Muscle layer of duodenum (tissue), 2 donors: ENCODE measurements around the gene SFRP2.

ENCODE experiments used
- H3K27ac ChIP-seq: one replicate; pipeline ENCODE4 v1.7.0; 2013; ENCODE audit warnings: mild to moderate bottlenecking, low read length
- H3K27me3 ChIP-seq: one replicate; pipeline ENCODE4 v1.7.0; 2013; ENCODE audit warnings: low read depth, mild to moderate bottlenecking, control low read depth, low read length
- H3K36me3 ChIP-seq, 2 donors: one replicate each; pipeline ENCODE4 v1.7.0; 2013; ENCODE audit warnings: low read length in 2 of 2, control low read depth in 1 of 2, mild to moderate bottlenecking in 1 of 2; ENCODE audit not compliant: insufficient read depth in 2 of 2, control insufficient read depth in 1 of 2
- H3K4me1 ChIP-seq, 2 donors: one replicate each; pipeline ENCODE4 v1.7.0; 2013; ENCODE audit warnings: low read length in 2 of 2, mild to moderate bottlenecking in 2 of 2, control low read depth in 1 of 2, moderate library complexity in 1 of 2; ENCODE audit not compliant: insufficient read depth in 2 of 2, control insufficient read depth in 1 of 2
- H3K4me3 ChIP-seq, 2 donors: one replicate each; pipeline ENCODE4 v1.7.0; 2013; ENCODE audit warnings: low read length in 2 of 2, low read depth in 1 of 2, mild to moderate bottlenecking in 1 of 2
- H3K9me3 ChIP-seq, 2 donors: one replicate each; pipeline ENCODE4 v1.7.0; 2013; ENCODE audit warnings: low read length in 2 of 2, control low read depth in 1 of 2, mild to moderate bottlenecking in 1 of 2; ENCODE audit not compliant: control insufficient read depth in 1 of 2
- donor health status: healthy.

Gene SFRP2

GRCh38 chr4:153817466-153817865 is 28.6 kb upstream of the SFRP2 start:
- no peaks in the 10 kb centered on the region for H3K4me1 ChIP-seq
- H3K27me3 ChIP-seq, result no peaks in the 10 kb centered on the region
- no peak overlapping the region for H3K4me3 ChIP-seq
- no peak overlapping the region for H3K27ac ChIP-seq
- H3K36me3 ChIP-seq, result no peaks in the 10 kb centered on the region
- H3K9me3 ChIP-seq, result peaks cover 0 to 3% of the 10 kb centered on the region in 2 donors

GRCh38 chr4:153816542-153816941 is 27.7 kb upstream of the SFRP2 start:
- Histone ChIP-seq H3K27ac (no peak overlapping the region), H3K4me1 (no peaks in the 10 kb centered on the region), H3K4me3 (no peak overlapping the region), H3K27me3 (no peaks in the 10 kb centered on the region), H3K36me3 (no peaks in the 10 kb centered on the region), H3K9me3 (peaks cover 0 to 3% of the 10 kb centered on the region in 2 donors)

GRCh38 chr4:153814789-153815188 is 25.9 kb upstream of the SFRP2 start:
- no peak overlapping the region for H3K4me3 ChIP-seq
- no peaks in the 10 kb centered on the region for H3K27me3 ChIP-seq

GRCh38 chr4:153809916-153810810 is 21.3 kb upstream of the SFRP2 start:
- no peak overlapping the region for H3K4me3 ChIP-seq
- H3K4me1 ChIP-seq, result no peaks in the 10 kb centered on the region
- H3K27me3 ChIP-seq, result no peaks in the 10 kb centered on the region
- H3K9me3 ChIP-seq, result no peaks in the 10 kb centered on the region
- no peaks in the 10 kb centered on the region for H3K36me3 ChIP-seq
- H3K27ac ChIP-seq, result no peak overlapping the region

More at GRCh38 chr4:153814789-153815188, 25.9 kb upstream of the SFRP2 start:
- H3K9me3 ChIP-seq, result no peaks in the 10 kb centered on the region
- H3K4me1 ChIP-seq, result no peaks in the 10 kb centered on the region
- H3K27ac ChIP-seq, result no peak overlapping the region
- no peaks in the 10 kb centered on the region for H3K36me3 ChIP-seq

GRCh38 chr4:153809307-153809706 is 20.4 kb upstream of the SFRP2 start:
- Histone ChIP-seq H3K27ac (no peak overlapping the region), H3K4me3 (no peak overlapping the region), H3K9me3 (no peaks in the 10 kb centered on the region)

GRCh38 chr4:153808175-153808574 is 19.3 kb upstream of the SFRP2 start:
- Histone ChIP-seq H3K4me1 (no peaks in the 10 kb centered on the region), H3K27ac (no peak overlapping the region), H3K9me3 (no peaks in the 10 kb centered on the region), H3K36me3 (no peaks in the 10 kb centered on the region), H3K4me3 (no peak overlapping the region), H3K27me3 (no peaks in the 10 kb centered on the region)

More at GRCh38 chr4:153809307-153809706, 20.4 kb upstream of the SFRP2 start:
- Histone ChIP-seq H3K4me1 (no peaks in the 10 kb centered on the region), H3K36me3 (no peaks in the 10 kb centered on the region), H3K27me3 (no peaks in the 10 kb centered on the region)

GRCh38 chr4:153806073-153806472 is 17.2 kb upstream of the SFRP2 start:
- Histone ChIP-seq H3K4me3 (no peak overlapping the region), H3K36me3 (no peaks in the 10 kb centered on the region), H3K4me1 (no peaks in the 10 kb centered on the region), H3K27ac (no peak overlapping the region), H3K9me3 (no peaks in the 10 kb centered on the region), H3K27me3 (no peaks in the 10 kb centered on the region)

- Histone ChIP-seq H3K9me3 (no peaks in the 10 kb centered on the region), H3K36me3 (no peaks in the 10 kb centered on the region), H3K27ac (no peak overlapping the region), H3K4me1 (no peaks in the 10 kb centered on the region), H3K4me3 (no peak overlapping the region), H3K27me3 (no peaks in the 10 kb centered on the region)
Observed at GRCh38 chr4:153804722-153805121, 15.8 kb upstream of the SFRP2 start.

- no peaks in the 10 kb centered on the region for H3K36me3 ChIP-seq
- no peak overlapping the region for H3K27ac ChIP-seq
- H3K4me3 ChIP-seq, result no peak overlapping the region
- no peaks in the 10 kb centered on the region for H3K27me3 ChIP-seq
- no peaks in the 10 kb centered on the region for H3K9me3 ChIP-seq
- no peaks in the 10 kb centered on the region for H3K4me1 ChIP-seq
Observed at GRCh38 chr4:153799694-153800074, 10.8 kb upstream of the SFRP2 start.

GRCh38 chr4:153798901-153799693 is 10.2 kb upstream of the SFRP2 start:
- no peaks in the 10 kb centered on the region for H3K9me3 ChIP-seq
- no peak overlapping the region for H3K27ac ChIP-seq
- H3K36me3 ChIP-seq, result no peaks in the 10 kb centered on the region
- H3K4me3 ChIP-seq, result no peak overlapping the region
- no peaks in the 10 kb centered on the region for H3K27me3 ChIP-seq
- no peaks in the 10 kb centered on the region for H3K4me1 ChIP-seq

GRCh38 chr4:153798420-153798819 is 9.5 kb upstream of the SFRP2 start:
- Histone ChIP-seq H3K36me3 (no peaks in the 10 kb centered on the region), H3K9me3 (no peaks in the 10 kb centered on the region), H3K27ac (no peak overlapping the region), H3K27me3 (no peaks in the 10 kb centered on the region), H3K4me1 (no peaks in the 10 kb centered on the region), H3K4me3 (no peak overlapping the region)
